Hematopoietic multipotent progenitor cell treated with erythropoietin and hydrocortisone succinate and interleukin-3 and kit ligand, for 8 days (in vitro differentiated cells): Measurements from ENCODE around the gene MORN2.

Experiments
- DNase-seq: peaks from one replicate; pipeline ENCODE4 v3.0.0-alpha.2; 2015

The MORN2 gene

DNA sequence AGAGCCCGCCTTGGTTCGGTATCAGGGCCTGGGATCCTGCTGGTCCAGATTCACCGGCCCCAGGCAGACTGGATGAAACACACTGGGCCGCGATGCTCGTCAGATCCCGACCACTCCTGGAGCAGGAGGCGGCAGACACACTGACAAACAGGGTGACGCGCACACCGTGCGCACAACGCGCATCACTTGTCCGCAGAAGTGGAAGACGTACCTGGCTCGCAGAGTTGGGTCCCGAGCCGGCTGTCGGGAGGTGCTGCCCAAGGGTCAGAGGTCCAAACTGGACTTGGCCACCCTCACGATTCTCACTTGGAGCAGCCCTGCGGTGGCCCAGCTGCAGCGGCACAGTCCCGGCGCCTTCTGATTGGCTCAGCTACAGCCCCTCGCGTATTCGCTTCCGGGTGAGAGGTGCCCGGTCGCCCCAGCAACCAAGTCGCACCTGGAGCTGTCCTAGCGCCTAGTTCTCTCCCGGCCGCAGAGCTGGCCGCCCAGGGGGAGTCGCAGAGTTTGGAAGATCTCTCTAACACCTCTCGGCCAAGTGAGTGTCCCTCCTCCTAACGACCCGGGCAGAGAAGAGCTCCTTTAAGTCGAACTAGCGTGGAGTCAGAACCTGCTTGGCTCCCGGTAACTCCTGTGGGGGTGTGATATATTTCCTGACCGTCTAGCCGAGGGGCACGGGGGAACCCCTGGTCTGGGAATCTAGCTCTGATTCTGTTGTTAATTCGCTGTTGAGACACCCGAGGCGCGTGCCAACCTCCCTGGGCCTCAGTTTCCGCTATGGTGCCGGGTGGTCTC lies at the start of gene MORN2, which contains the start of gene DHX57:
TSS of gene MORN2 (plus strand) at position 401 of the 792 bp plus-strand sequence.
TSS of gene DHX57 (minus strand) at position 359 of the 792 bp plus-strand sequence. CDS start 7,529 bp downstream, outside the sequence.
- DNase-seq, result peak; percentile 85

DNA sequence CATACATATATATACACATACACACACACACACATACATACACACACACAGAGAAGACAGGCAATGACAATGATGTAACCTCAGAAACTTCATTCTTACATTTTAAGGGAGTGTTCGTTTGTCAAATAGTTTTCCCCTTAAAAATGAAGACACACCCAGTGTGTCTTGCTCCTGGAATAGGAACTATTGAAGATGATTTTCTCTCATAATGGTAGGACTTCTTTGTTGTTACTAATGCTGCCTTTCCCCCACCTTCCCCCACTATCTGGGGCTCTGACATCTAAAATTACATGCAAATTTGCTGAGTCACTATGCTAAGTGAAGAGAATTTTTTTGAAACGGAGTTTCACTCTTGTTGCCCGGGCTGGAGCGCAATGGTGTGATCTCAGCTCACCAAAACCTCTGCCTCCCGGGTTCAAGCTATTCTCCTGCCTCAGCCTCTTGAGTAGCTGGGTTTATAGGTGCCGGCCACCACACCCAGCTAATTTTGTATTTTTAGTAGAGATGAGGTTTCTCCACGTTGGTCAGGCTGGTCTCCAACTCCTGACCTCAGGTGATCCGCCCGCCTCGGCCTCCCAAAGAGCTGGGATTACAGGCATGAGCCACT lies 48.1 kb upstream of the MORN2 start:
- DNase-seq, result peak; percentile 62

DNA sequence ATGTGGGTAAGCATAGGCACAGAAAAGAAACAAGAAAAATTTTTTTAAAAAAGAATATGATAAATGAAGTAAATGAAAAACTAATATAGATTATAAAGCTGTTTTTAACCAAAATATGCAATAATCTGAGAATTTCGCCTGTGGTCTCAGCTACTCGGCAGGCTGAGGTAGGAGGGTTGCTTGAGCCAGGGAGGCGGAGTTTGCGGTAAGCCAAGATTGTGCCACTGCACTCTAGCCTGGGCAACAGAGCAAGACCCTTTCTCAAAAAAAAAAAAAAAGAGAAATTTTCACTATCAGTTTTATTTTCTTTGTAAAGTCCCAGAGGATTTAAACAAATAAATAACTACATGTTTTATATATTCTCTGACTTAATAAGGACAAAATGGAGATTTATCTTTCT lies 47.3 kb upstream of the MORN2 start:
- no peak for DNase-seq

DNA sequence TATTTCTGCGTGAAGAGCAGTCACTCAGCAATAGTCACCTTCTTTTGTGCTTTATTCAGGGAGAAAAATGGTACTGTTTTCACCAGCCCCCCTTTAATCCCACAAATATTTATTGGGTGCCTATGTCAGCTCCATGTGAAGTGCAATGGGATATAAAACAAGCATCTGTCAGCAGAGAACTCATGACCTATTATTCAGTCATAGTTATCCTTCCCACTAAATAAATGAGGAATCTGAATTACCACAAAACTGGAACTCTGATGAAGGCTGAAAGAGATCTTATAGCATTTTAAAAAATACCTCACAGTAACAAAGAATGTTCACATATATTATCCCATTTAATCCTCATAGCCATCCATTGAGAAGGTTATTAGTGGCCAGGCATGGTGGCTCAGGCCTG lies 45.8 kb upstream of the MORN2 start:
- DNase-seq, result no peak

DNA sequence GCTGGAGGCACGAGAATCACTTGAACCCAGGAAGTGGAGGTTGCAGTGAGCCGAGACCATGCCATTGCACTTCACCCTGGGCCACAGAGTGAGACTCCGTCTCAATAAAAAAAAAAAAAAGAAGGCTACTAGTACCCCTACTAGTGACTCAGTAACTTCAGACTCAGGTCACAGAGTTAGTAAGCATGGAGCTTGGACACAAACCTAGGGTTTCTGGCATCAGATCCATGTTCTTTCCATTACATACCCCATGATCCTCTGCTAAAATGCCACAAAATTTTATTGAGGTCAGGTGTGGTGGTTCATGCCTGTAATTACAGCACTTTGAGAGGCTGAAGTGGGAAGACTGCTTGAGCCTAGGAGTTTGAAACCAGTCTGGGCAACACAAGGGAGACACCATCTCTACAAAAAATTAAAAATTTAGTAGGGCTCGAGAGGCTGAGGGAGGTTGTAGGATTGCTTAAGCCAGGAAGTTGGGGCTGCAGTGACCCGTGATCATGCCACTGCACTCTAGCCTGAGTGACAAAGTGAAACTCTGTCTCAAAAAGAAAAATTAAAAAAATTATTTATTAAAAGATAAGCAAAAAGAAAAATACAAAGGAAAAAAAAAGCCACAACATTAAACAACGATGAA lies 45.1 kb upstream of the MORN2 start:
- no peak for DNase-seq

DNA sequence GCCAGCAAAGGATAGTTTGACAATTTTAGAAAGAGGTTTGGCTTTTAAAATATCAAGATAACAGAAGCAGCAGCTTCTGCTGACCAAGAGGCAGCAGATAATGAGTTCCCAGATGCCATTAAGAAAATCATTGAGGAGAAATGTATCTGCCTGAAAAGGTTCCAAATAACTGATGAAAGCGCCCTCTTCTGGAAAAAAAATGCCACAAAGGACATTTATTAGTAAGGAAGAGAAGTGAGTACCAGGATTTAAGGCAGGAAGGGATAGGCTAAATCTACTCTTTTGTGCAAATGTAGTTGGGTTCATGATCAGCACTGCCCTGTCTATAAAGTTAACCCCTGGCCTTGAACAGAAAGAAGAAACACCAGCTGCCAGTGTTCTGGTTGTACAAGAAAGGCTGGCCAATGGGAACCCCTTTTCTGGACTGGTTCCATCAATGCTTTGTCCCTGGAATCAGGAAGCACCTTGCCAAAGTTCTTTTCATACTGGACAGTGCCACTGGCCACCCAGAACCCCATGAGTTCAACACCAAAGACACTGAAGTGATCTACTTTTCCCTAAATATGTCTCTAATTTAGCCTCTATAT lies 40.7 kb upstream of the MORN2 start:
- peak; percentile 53 for DNase-seq

DNA sequence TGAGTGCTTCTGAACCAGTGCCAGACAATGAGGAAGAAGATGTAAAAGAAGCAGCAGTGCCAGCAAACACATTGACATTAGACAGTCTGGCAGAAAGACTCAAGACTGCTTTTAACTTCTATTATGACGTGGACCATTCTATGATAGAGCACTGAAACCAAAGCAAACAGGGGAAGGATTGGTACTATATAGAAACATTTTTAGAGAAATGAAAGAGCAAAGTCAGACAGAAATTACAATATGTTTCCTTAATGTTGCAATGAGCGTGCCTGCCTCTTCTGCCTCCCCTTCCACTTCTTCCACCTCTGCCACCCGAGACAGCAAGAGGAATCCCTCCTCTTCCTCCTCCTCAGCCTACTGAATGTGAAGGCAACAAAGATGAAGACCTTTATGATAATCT lies 39.8 kb upstream of the MORN2 start:
- DNase-seq, result no peak

DNA sequence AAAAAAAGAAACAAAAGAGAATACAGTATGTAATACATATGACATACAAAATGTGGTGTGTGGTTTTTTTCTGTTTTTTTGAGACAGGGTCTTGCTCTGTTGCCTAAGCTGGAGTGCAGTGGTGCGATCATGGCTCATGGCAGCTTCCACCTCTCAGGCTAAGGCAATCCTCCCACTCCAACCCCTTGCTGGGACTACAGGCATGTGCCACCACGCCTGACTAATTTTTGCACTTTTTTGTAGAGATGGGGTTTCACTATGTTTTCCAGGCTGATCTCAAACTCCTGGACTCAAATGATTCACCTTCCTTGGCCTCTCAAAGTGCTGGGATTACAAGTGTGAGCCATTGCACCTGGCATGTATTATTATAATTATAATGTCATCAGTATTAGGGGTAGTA lies 39.0 kb upstream of the MORN2 start:
- no peak for DNase-seq

DNA sequence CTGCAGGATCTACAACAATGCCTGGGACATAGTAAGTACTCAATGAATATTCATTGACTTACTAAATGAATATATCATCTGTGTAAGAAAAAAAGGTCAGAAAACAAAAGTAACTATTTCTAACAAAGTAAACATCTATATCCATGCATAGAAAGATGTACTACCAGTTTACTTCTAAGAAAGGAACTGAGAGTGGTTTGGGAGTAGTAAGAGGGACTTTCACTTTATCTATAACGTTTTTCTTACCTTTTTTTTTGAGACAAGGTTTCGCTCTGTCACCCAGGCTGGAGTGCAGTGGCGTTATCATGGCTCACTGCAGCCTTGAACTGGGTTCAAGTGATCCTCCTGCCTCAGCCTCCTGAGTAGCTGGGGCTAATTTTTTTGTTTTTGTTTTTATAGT lies 25.7 kb upstream of the MORN2 start:
- DNase-seq, result no peak

DNA sequence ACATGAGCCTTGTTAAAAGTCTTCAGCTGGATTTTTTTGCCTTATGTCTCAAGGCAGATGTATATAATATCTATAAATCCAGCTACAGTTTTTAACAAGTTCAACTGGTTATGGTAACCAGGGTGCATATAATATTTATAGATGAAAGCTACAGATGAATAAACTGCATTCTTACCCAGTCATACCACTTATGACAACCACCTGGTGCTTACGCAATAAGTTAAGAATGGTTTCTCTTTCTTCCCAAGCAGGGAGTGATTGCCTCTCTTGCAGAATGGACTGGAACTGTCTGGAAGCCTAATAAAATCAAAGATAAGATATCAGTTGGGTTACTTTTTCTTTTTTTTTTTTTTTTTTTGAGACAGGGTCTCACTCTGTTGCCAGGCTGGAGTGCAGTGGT lies 19.6 kb upstream of the MORN2 start:
- no peak for DNase-seq

DNA sequence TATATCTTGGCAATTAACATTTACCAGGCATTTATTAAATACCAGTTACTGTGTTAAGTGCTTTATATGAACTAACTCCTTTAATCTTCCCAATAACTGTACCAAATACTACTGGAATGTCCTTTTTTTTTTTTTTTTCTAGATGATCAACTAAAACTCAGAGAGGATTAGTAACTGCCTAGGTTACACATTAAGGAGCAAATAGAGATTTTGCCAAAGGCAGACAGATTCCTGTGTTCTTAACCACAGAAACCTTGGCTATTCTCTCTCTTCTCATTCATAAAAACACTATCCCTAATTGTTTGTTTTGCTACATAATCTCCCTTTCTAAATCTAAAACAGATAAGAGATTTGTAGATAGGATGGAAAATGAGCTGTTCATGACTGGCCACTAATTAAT lies 13.3 kb upstream of the MORN2 start:
- no peak for DNase-seq

DNA sequence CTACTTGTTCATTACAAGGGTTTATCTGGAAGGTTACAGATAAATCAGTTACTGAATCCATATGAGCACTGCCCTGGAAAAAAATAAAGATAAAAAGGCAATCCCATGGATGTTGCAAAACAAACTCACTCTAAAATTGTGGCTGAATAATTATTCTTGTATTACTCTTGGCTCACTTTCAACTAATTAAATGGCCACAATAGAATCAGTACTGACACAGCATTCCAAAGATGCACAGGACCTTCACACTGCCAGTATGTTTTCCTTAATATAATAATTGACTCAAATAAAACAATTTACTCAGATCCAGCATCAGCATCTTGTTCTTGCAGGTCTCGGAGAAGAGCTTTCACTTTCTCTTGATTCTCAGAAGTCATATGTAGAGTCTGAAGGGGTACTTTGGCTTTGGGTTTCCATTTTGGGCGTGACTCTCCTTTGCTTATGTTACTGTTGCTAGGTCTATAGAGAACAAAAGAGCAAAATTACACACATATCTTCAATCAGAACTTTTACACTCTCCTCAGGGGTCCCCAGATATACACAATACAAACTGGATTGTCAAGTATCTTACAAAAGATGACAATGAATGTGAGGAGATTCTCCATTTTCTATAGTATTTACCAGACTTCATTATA lies 12.6 kb upstream of the MORN2 start:
- no peak for DNase-seq

DNA sequence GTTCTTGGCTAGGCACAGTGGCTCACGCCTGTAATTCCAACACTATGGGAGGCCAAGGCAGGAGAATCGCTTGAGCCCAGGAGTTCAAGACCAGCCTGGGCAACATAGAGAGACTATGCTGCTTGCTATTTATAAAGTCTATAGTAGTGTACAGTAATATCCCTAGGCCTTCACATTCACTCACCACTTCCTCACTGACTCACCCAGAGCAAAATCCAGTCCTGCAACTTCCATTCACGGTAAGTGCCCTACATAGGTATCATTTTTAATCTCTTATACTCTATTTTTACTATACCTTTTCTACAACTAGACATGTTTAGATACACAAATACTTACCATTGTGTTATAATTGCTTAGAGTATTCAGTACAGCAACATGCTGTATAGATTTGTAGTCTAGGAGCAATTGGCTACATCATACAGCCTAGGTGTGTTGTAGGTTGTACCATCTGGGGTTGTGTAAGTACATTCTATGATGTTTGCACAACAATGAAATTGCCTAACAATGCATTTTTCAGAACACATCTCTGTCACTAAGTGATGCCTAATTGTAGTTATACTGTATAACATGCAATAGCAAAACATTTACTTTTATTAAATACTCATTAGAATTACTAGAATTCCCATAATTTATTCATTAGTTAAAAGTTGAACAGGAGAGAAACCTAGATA lies 8.9 kb upstream of the MORN2 start:
- no peak for DNase-seq

DNA sequence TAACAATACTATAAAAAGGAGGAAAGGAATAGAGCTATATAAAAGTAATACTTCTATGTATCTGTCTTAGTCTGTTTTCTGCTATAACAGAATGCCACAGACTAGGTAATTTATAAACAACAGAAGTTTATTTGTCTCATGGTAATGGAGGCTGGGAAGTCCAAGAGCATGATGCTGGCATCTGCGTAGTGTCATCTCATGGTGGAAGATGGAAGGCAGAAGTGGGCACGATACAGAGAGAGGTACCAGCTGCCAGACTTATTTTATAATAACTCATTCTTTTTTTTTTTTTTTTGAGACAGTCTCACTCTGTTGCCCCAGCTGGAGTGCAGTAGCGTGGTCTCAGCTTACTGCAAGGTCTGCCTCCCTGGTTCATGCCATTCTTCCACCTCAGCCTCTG lies 4.3 kb upstream of the MORN2 start:
- no peak for DNase-seq

DNA sequence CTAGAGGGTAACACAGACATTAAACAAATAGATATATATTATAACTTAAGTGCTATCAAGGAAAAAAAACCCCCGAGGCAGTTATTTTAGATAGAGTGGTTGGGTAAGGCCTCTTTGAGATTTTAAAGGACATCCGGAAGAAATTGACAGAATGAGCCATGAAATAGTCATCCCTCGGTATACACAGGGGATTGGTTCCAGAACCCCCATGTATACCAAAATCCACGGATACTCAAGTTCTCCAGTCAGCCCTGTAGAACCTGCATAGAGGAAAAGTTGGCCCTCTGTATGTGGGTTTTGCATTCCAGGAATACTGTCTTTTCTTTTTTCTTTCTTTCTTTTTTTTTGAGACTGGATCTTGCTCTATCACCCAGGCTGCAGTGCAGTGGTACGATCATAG lies 2.0 kb upstream of the MORN2 start:
- DNase-seq, result no peak

DNA sequence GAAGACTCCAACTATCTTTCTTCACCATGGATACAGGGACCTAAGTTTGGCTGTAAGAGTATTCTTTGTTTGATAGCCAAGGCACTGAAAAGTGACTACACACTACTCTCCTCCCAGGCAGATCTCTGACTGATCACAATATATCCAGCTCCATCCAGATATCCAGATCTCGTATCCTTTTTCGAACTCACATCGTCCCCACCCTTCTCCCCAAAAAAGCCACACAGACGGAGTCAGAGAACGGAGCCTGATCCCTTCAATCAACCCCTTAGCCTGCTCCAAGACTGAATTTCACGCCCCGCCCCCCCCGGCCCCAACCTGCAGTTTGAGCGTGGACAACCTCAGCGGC lies 575 bp upstream of the MORN2 start:
- no peak for DNase-seq

DNA sequence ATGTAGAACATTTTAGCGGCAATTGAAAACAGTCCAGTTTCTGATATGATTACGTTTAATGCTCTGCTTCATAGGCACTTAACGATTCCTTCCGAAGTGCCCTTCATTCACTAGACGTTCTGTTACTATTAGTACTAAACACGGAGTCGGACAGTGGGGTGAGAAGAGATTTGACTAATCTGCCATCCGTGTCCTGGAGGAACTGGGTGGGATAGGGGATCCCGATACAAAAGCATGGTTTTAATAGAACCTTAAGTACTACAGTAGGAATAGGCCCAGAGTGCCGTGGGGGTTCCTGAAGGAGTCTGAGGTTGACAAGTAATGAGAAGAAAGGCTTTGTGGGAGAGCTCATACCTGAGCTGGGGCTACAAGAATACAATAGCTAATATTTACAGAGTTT lies 631 bp downstream of the MORN2 start:
- no peak for DNase-seq

DNA sequence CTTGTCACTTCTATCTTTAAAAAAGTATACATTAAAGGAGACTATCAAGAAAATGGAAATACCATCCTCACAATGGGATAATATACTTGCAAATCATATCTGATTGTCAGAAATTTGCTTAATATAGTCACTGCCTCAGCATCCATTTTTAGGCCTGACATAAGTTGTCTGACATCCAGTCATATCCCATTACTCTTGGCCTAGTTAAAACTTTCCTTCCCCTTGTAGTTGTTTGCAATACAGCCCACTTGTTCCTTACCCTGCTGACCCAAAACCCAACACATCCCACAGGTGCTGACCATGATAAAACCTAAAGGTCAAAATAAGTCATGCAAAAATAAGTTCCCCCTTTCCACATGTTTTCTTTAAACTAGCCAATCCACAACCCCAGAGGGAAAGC lies 10.3 kb downstream of the MORN2 start:
- DNase-seq, result no peak

DNA sequence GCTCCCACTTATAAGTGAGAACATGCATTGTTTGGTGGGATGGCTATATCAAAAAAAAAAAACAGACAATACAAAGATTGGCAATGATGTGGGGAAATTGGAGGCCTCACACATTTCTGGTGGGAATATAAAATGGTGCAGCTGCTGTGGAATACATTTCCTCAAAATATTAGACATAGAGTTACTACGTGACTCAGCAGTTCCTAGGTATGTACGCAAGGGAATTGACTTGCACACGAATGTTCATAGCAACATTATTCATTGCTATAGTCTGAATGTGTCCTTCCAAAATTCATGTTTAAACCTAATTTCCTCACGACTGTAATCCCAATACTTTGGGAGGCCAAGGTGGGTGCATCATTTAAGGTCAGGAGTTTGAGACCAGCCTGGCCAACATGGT lies 11.6 kb downstream of the MORN2 start:
- no peak for DNase-seq

DNA sequence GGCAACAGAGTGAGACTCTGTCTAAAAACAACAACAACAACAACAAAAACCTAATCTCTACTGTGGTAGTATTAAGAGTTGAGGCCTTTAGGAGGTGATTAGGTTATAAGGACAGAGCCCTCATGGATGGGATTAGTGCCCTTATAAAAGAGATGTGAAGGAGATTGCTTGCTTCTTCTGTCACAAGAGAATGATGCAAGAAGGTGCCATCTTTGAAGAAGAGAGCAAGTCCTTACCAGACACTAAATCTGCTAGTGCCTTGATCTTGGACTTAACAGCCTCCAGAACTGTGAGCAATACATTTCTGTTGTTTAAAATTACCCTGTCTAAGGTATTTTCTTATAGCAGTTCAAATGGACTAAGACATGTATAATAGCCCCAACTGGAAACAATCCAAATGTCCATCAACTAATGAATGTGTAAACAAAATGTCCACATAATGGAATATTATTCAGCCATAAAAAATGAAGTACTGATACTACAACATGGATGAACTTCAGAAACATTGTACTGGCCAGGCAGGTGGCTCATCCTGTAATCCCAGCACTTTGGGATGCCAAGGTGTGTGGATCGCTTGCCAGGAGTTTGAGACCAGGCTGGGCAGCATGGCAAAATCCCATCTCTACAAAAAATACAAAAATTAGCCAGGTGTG lies 12.3 kb downstream of the MORN2 start:
- no peak for DNase-seq

DNA sequence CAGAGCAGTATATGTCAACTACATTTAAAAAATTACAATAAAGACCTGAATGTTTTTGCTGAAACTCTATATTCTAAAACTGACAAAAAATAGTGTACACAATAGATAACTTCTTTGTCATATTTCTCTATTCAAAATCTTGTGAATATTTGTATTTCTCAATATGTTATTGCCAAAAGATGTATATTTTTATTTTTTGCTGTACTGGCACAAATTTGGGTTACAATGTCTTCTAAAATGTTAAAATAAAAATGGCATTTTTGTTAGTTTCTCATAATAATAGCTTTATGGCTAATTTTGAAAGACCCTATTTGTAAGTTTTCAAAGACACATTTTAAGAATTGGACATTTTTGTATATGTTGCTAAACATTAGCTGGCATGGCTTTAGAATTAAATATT lies 13.3 kb downstream of the MORN2 start:
- DNase-seq, result no peak

DNA sequence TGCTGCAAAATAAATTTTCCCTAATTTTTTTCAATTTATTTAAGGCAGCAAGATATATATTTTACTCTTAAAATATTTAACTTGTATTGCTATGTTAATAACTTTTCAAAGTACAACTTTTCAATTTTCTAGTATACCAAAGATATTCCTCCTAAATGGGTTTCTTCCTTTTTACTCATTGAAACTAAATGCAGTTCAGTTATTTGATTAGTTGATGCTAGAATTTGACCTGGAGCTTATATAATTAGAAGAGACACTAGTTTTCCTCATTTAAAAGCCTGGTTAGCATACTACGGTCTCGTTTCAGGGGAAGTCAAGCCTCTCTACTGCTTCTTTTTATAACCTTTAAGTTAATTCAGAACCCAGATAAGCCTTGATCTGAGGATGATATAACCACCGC lies 13.8 kb downstream of the MORN2 start, which contains the start of gene ARHGEF33:
TSS of gene ARHGEF33 (plus strand) at position 301 of the 400 bp plus-strand sequence. CDS start 29,573 bp downstream, outside the sequence.
- DNase-seq, result no peak
